HepG2 (cell line): ENCODE data around the gene KIAA1217. TPM values are rescaled to one million over a fixed set of nuclear protein-coding genes. Genes with fewer than 3 reads are reported as not detected.

Experiments
- ATAC-seq: fragments of 200-7000 bp; cut with Tn5 transposase; 3 replicates; pipeline ENCODE4 v1.9.1; 2020; ENCODE audit warnings: mild to moderate bottlenecking, moderate library complexity
- BruUV-seq: library from RNA; stranded (reverse); fragments of 400-500 nt; replicated peaks from 2 replicates; lab custom pipeline; 2021; lab: Mats Ljungman, UMichigan
- CTCF ChIA-PET: fragments of 300-600 bp; formaldehyde crosslinking; extraction: SDS; loops from one replicate; lab custom pipeline; 2021; ENCODE audit warnings: low total read pairs, inconsistent platforms, low intra/inter-chr PET ratio; lab: Yijun Ruan, JAX
- POLR2A ChIA-PET: fragments of 350-600 bp; sonication (Branson Sonifier 250); formaldehyde crosslinking; loops from one replicate; lab custom pipeline; 2020; ENCODE audit warnings: antibody characterized with exemption, inconsistent platforms; lab: Yijun Ruan, JAX
- DNase-seq: peaks from one replicate; pipeline ENCODE4 v3.0.0-alpha.2; 2015; ENCODE audit warnings: low spot score
- FAIRE-seq: peaks from 3 replicates; lab custom pipeline; 2011; peaks lifted over from hg19 to GRCh38; lab: Jason Lieb, UNC
- H2AFZ ChIP-seq: one replicate; pipeline ENCODE4 v1.6.1; 2011; ENCODE audit warnings: low read length, inconsistent platforms
- H3K27ac ChIP-seq: fragments of 300-600 bp; 3 replicates; pipeline ENCODE4 v1.8.0; 2011; ENCODE audit warnings: mixed run types, mild to moderate bottlenecking, mixed read lengths, low read length, inconsistent platforms; ENCODE audit not compliant: insufficient read depth; ENCODE audit errors: extremely low read length
- H3K27me3 ChIP-seq, 2 experiments: fragments of 200-600 bp in 1 of 2; 2 replicates in 1 of 2; 3 replicates in 1 of 2; pipeline versions ENCODE4 v1.6.0 to v1.8.0; 2011; ENCODE audit warnings: low read length in 2 of 2, mild to moderate bottlenecking in 2 of 2, moderate library complexity in 2 of 2, inconsistent platforms in 1 of 2; ENCODE audit not compliant: insufficient read depth in 2 of 2, control insufficient read depth in 1 of 2
- H3K36me3 ChIP-seq, 2 experiments: fragments of 200-600 bp in 1 of 2; replicated peaks in 1 of 2; 2 replicates in 1 of 2; 3 replicates in 1 of 2; pipeline versions ENCODE4 v1.5.1 to v1.8.0; 2011; ENCODE audit warnings: low read length in 2 of 2, inconsistent platforms in 1 of 2; ENCODE audit not compliant: insufficient read depth in 2 of 2, control insufficient read depth in 1 of 2
- H3K4me1 ChIP-seq: 2 replicates; pipeline ENCODE4 v1.5.1; 2012; ENCODE audit warnings: low read length, inconsistent platforms; ENCODE audit not compliant: insufficient read depth
- H3K4me2 ChIP-seq: 2 replicates; pipeline ENCODE4 v1.6.0; 2011; ENCODE audit warnings: low read depth, low read length, inconsistent platforms
- H3K4me3 ChIP-seq, 3 experiments: fragments of 200-600 bp in 1 of 3; sonication (generic), shearing (Covaris generic) in 1 of 3; replicated peaks in 1 of 3; 2 replicates each; pipeline ENCODE4 v1.5.1; 2011 to 2016; ENCODE audit warnings: low read length in 3 of 3, inconsistent platforms in 2 of 3, low read depth in 2 of 3, mild to moderate bottlenecking in 2 of 3, control low read depth in 1 of 3, mixed read lengths in 1 of 3; ENCODE audit not compliant: insufficient read depth in 1 of 3
- H3K79me2 ChIP-seq: one replicate; pipeline ENCODE4 v1.6.1; 2011; ENCODE audit warnings: low read length, inconsistent platforms; ENCODE audit not compliant: insufficient read depth
- H3K9ac ChIP-seq: 2 replicates; pipeline ENCODE4 v1.6.0; 2011; ENCODE audit warnings: mild to moderate bottlenecking, low read depth, low read length, inconsistent platforms; ENCODE audit not compliant: insufficient read depth
- H3K9me3 ChIP-seq: 2 replicates; pipeline ENCODE4 v1.5.1; 2012; ENCODE audit warnings: mild to moderate bottlenecking, low read length
- H4K20me1 ChIP-seq: 2 replicates; pipeline ENCODE4 v1.6.0; 2011; ENCODE audit warnings: inconsistent platforms, mild to moderate bottlenecking, low read length, moderate library complexity; ENCODE audit not compliant: insufficient read depth
- DPF2 ChIP-seq: sonication (generic); formaldehyde crosslinking; IDR thresholded peaks from 2 replicates; pipeline ENCODE4 v1.4.0; 2020; ENCODE audit warnings: mild to moderate bottlenecking, low read depth, missing genetic modification reagents, borderline replicate concordance
- FOXJ3 ChIP-seq: sonication (generic); formaldehyde crosslinking; IDR thresholded peaks from 2 replicates; pipeline ENCODE4 v1.4.0; 2020; ENCODE audit warnings: missing genetic modification reagents, mild to moderate bottlenecking, borderline replicate concordance
- FOXP1 ChIP-seq, 2 experiments: fragments of 450-650 bp in 1 of 2; IDR thresholded peaks; 2 replicates each; pipeline ENCODE4 v1.6.1; 2017 to 2018; ENCODE audit warnings: antibody characterized with exemption in 1 of 2
- GABPB1 ChIP-seq: IDR thresholded peaks from 2 replicates; pipeline ENCODE4 v1.6.1; 2016; ENCODE audit warnings: mild to moderate bottlenecking, missing genetic modification reagents, moderate library complexity, missing compliant biosample characterization
- MAFK ChIP-seq, 2 experiments: IDR thresholded peaks in 1 of 2; conservative IDR thresholded peaks in 1 of 2; 2 replicates each; pipeline ENCODE4 v1.6.1; 2011; ENCODE audit warnings: improper control_type of control experiment in 2 of 2, low read length in 2 of 2
- NFE2L2 ChIP-seq: fragments of 150-350 bp; IDR thresholded peaks from 2 replicates; pipeline ENCODE4 v1.6.1; 2014; ENCODE audit warnings: low read length
- RFXANK ChIP-seq: IDR thresholded peaks from 2 replicates; pipeline ENCODE4 v1.6.1; 2016
- STAG1 ChIP-seq: sonication (generic); formaldehyde crosslinking; IDR thresholded peaks from 2 replicates; pipeline ENCODE4 v1.4.0; 2020; ENCODE audit warnings: missing genetic modification reagents
- TBX2 ChIP-seq: sonication (generic); formaldehyde crosslinking; IDR thresholded peaks from 2 replicates; pipeline ENCODE4 v1.5.0; 2020; ENCODE audit warnings: missing genetic modification reagents, mild to moderate bottlenecking, borderline replicate concordance
- ZIK1 ChIP-seq: sonication (generic); formaldehyde crosslinking; IDR thresholded peaks from 2 replicates; pipeline ENCODE4 v1.5.0; 2020; ENCODE audit warnings: mild to moderate bottlenecking, low read depth, missing genetic modification reagents, borderline replicate concordance
- ZNF343 ChIP-seq: sonication (generic); formaldehyde crosslinking; IDR thresholded peaks from 2 replicates; pipeline ENCODE4 v1.4.0; 2020; ENCODE audit warnings: mild to moderate bottlenecking, missing genetic modification reagents
- ZNF614 ChIP-seq: IDR thresholded peaks from 2 replicates; pipeline ENCODE4 v1.6.1; 2018; ENCODE audit warnings: missing biosample characterization, missing genetic modification reagents, inconsistent platforms, borderline replicate concordance
- WGBS: methylation state at CpG from one replicate; pipeline ENCODE4 v1.1.6; 2017; ENCODE audit warnings: low lambda C conversion rate; 5-methylcytosine and 5-hydroxymethylcytosine counted together
- in situ Hi-C: cut with HindIII; loops from 2 replicates; pipeline ENCODE4 v1.10.0; 2017; ENCODE audit warnings: low pct_unique_long_range_greater_than_20kb; ENCODE audit not compliant: extremely low pct_ligation_motif_present
- intact Hi-C: fragments of 100-400 bp; cut with micrococcal nuclease; formaldehyde crosslinking; loops from one replicate; pipeline ENCODE4 v1.10.0; 2022; ENCODE audit not compliant: unreplicated experiment
- polyA plus RNA-seq, 8 experiments: library from polyadenylated mRNA; depleted of rRNA in 3 of 8; stranded (reverse) in 7 of 8; unstranded in 1 of 8; fragments of >200 nt; fragmentation: Illumina TruSeq in 4 of 8; extraction: Trizol in 4 of 8; gene quantifications; 2 replicates each; pipeline versions ENCODE4 v1.2.1 to v1.2.3, GENCODE V29; 2011 to 2016; ENCODE audit warnings: low read depth in 4 of 8, missing spikeins in 1 of 8, mixed read lengths in 1 of 8; ENCODE audit not compliant: insufficient read depth in 1 of 8
- total RNA-seq, 5 experiments: library from RNA; depleted of rRNA; stranded (reverse); fragments of >200 nt; fragmentation: Illumina TruSeq; extraction: Trizol; gene quantifications; 2 replicates each; pipeline ENCODE4 v1.2.3, GENCODE V29; 2016; ENCODE audit warnings: low read depth in 1 of 5
- TF ChIP-seq, protein P1 (sequence below): sonication (generic); formaldehyde crosslinking; IDR thresholded peaks from 2 replicates; pipeline ENCODE4 v1.4.0; 2020; ENCODE audit warnings: mild to moderate bottlenecking, low read depth, missing genetic modification reagents
- TF ChIP-seq, protein P2 (sequence below): sonication (generic); formaldehyde crosslinking; IDR thresholded peaks from 2 replicates; pipeline ENCODE4 v1.4.0; 2020; ENCODE audit warnings: missing genetic modification reagents
- TF ChIP-seq, protein P3 (sequence below): sonication (generic); formaldehyde crosslinking; IDR thresholded peaks from 2 replicates; pipeline ENCODE4 v1.5.0; 2020; ENCODE audit warnings: mild to moderate bottlenecking, missing genetic modification reagents, moderate library complexity

Gene KIAA1217
- total and polyA plus RNA-seq, 2 of the 13 experiments (the other 11 are each of a cell fraction or from before 2014, with no cell fraction given), result 4.6 to 10.9 TPM

DNA sequence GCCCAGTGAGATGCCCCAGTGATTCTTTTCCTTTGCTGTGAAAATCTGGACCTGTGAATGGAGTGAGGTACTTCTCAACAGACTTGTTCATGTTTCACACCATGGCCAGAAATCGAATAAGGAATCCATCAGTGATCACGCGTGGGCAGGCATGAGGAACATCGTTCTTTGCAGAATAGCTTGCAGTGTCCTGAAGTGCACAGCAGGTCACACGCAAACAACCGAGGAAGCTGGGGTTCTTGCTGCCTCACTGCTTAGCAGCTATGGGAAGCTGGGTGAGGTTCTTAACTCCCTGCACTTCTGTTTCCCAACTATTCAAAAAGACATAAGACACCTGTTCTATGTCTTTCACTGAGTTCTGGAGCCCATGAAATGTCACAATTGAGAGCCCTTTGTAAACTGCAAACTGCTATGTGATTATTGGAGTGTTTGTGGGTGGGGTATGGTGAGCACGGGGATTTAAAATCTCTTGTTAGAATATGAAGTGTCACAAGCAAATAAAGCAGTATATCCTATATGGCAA, 253.4 kb downstream of the KIAA1217 start (continued):
- TF ChIP-seq, protein P1, sequence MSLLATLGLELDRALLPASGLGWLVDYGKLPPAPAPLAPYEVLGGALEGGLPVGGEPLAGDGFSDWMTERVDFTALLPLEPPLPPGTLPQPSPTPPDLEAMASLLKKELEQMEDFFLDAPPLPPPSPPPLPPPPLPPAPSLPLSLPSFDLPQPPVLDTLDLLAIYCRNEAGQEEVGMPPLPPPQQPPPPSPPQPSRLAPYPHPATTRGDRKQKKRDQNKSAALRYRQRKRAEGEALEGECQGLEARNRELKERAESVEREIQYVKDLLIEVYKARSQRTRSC (CRISPR knock-in tag), result no peak
- TF ChIP-seq DPF2 (CRISPR knock-in tag) (no peak), RFXANK (CRISPR knock-in tag) (no peak), FOXP1 (IDR thresholded peaks at IDR 0.05) (no peak), FOXP1 (CRISPR knock-in tag; IDR thresholded peaks at IDR 0.05) (no peak), ZNF614 (CRISPR knock-in tag) (no peak), ZNF343 (CRISPR knock-in tag) (no peak), TBX2 (no peak), GABPB1 (CRISPR knock-in tag) (no peak)
- TF ChIP-seq, protein P2, sequence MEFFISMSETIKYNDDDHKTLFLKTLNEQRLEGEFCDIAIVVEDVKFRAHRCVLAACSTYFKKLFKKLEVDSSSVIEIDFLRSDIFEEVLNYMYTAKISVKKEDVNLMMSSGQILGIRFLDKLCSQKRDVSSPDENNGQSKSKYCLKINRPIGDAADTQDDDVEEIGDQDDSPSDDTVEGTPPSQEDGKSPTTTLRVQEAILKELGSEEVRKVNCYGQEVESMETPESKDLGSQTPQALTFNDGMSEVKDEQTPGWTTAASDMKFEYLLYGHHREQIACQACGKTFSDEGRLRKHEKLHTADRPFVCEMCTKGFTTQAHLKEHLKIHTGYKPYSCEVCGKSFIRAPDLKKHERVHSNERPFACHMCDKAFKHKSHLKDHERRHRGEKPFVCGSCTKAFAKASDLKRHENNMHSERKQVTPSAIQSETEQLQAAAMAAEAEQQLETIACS (CRISPR knock-in tag), result no peak

DNA sequence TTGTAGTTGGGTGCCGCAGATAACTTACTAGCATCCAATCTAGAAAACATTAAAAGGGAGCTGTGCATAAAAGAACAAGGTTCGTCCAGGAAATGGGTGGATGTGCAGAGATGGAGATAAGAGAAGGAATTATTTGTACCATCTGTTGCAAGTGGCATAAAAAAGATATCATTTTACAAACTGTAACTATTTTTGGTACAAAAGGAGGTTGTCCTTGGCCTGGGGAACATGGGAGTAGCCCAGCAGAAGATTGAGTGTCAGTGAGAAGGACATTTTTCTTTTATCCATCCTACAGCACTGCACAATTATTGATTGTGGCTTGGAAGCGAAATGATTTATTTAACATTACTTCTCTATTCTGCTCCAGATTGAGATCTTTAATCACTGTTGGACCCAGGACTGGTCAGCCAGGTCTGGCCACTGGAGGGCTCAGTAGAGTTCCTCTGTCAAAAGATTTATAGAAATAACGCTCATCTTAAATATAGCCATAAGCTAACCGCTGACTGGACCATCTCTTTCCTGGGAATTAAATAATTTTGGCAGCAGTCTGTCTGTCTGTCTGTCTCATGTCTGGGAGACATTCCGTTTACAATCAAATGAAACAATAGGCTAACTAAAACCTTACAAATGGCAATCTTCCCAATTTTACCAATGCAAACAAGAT, 254.1 kb downstream of the KIAA1217 start:
- ChIA-PET POLR2A (no interaction called here), CTCF (interaction anchor here (1.0 to 1.5 kb wide), 2 partner anchors 43 to 94 kb away, joined by 3 to 4 read pairs; no protein-coding TSS in a partner anchor)
- Histone ChIP-seq H3K27me3 (no peaks in the 10 kb centered on the region), H4K20me1 (no peaks in the 10 kb centered on the region), H3K4me2 (no peak overlapping the region), H3K9me3 (no peaks in the 10 kb centered on the region), H3K27ac (no peak overlapping the region), H3K4me1 (peaks cover 37% of the 10 kb centered on the region), H2AFZ (no peak overlapping the region), H3K4me3 (no peak overlapping the region), H3K79me2 (peaks cover 11% of the 10 kb centered on the region), H3K36me3 (peaks cover 0 to 1% of the 10 kb centered on the region in 2 experiments; a peak in 2 of 5 replicates), H3K9ac (no peak overlapping the region)
- intact Hi-C loops, result loop anchor here (1.0 to 10.0 kb wide), 2 partner anchors 40 to 92 kb away; no protein-coding TSS in a partner anchor
- no peak for ATAC-seq
- TF ChIP-seq ZIK1, result no peak
- TF ChIP-seq, protein P3, sequence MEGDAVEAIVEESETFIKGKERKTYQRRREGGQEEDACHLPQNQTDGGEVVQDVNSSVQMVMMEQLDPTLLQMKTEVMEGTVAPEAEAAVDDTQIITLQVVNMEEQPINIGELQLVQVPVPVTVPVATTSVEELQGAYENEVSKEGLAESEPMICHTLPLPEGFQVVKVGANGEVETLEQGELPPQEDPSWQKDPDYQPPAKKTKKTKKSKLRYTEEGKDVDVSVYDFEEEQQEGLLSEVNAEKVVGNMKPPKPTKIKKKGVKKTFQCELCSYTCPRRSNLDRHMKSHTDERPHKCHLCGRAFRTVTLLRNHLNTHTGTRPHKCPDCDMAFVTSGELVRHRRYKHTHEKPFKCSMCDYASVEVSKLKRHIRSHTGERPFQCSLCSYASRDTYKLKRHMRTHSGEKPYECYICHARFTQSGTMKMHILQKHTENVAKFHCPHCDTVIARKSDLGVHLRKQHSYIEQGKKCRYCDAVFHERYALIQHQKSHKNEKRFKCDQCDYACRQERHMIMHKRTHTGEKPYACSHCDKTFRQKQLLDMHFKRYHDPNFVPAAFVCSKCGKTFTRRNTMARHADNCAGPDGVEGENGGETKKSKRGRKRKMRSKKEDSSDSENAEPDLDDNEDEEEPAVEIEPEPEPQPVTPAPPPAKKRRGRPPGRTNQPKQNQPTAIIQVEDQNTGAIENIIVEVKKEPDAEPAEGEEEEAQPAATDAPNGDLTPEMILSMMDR (CRISPR knock-in tag), result 0 out of 2 replicates have a peak, but pooled peaks have one; percentile 14
- TF ChIP-seq FOXJ3 (CRISPR knock-in tag), result no peak
- TF ChIP-seq NFE2L2, result no peak
- no peak for TF ChIP-seq MAFK (conservative IDR thresholded peaks at IDR 0.05 in 1 of 2, IDR thresholded peaks at IDR 0.05 in 1 of 2; ENCODE audit: low read length in 2 of 2)
- TF ChIP-seq STAG1 (CRISPR knock-in tag), result 0 out of 2 replicates have a peak, but pooled peaks have one; percentile 10
- in situ Hi-C loops, result no loop called here
- FAIRE-seq, result no peak
- BruUV-seq, result no TSS peak
- 93% methylated on average over 6 of the region's 6 CpGs for WGBS
- DNase-seq, result no peak
